GM21528 (cell line): ENCODE measurements around the gene L3MBTL3.

Experiments
- ATAC-seq: cut with Tn5 transposase; IDR thresholded peaks from one replicate; pipeline ENCODE4 v1.9.1; 2021; ENCODE audit warnings: mild to moderate bottlenecking, moderate library complexity; ENCODE audit not compliant: unreplicated experiment, low FRiP score

Gene L3MBTL3

GRCh38 chr6:130020907-130021629 lies 2.7 kb downstream of the L3MBTL3 start:
- ATAC-seq: peak; percentile 63

GRCh38 chr6:130026859-130027258 lies 8.5 kb downstream of the L3MBTL3 start:
- no peak for ATAC-seq

- peak; percentile 83 for ATAC-seq
These were observed 9.6 kb downstream of the L3MBTL3 start for GRCh38 chr6:130027948-130028347.

- ATAC-seq: no peak
These were observed 10.8 kb downstream of the L3MBTL3 start for GRCh38 chr6:130029163-130029562.

GRCh38 chr6:130032758-130033340 lies 14.5 kb downstream of the L3MBTL3 start:
- no peak for ATAC-seq

- no peak for ATAC-seq
These were observed 15.6 kb downstream of the L3MBTL3 start for GRCh38 chr6:130033949-130034348.

GRCh38 chr6:130034378-130035146 lies 16.2 kb downstream of the L3MBTL3 start:
- no peak for ATAC-seq

- no peak for ATAC-seq
These were observed 16.8 kb downstream of the L3MBTL3 start for GRCh38 chr6:130035211-130035610.

- no peak for ATAC-seq
These were observed 18.9 kb downstream of the L3MBTL3 start for GRCh38 chr6:130037207-130037811.

GRCh38 chr6:130041594-130041993 lies 23.2 kb downstream of the L3MBTL3 start:
- ATAC-seq: no peak

- ATAC-seq: no peak
These were observed 25.0 kb downstream of the L3MBTL3 start for GRCh38 chr6:130043344-130043743.

GRCh38 chr6:130045622-130046021 lies 27.2 kb downstream of the L3MBTL3 start:
- no peak for ATAC-seq

GRCh38 chr6:130046671-130047070 lies 28.3 kb downstream of the L3MBTL3 start:
- no peak for ATAC-seq

GRCh38 chr6:130047088-130047995 lies 29.0 kb downstream of the L3MBTL3 start:
- ATAC-seq: no peak

GRCh38 chr6:130050230-130050629 lies 31.8 kb downstream of the L3MBTL3 start:
- no peak for ATAC-seq

GRCh38 chr6:130054725-130055124 lies 36.3 kb downstream of the L3MBTL3 start:
- ATAC-seq: no peak

- no peak for ATAC-seq
These were observed 36.9 kb downstream of the L3MBTL3 start for GRCh38 chr6:130055271-130055670.

GRCh38 chr6:130057495-130057894 lies 39.1 kb downstream of the L3MBTL3 start:
- no peak for ATAC-seq

- ATAC-seq: no peak
These were observed 45.4 kb downstream of the L3MBTL3 start for GRCh38 chr6:130063806-130064205.

GRCh38 chr6:130065609-130066156 lies 47.3 kb downstream of the L3MBTL3 start:
- no peak for ATAC-seq
